Mucosa of gallbladder (tissue), 1 donor: Measurements from ENCODE around the gene MYBPHL. TPM values are rescaled to one million over a fixed set of nuclear protein-coding genes. Genes with fewer than 3 reads are reported as not detected.

Source experiments
- DNase-seq: peaks from one replicate; pipeline ENCODE4 v3.0.0-alpha.2; 2020; ENCODE audit warnings: low spot score
- total RNA-seq: library from RNA; stranded (reverse); gene quantifications from one replicate; pipeline ENCODE4 v1.2.1, GENCODE V29; 2021
- donor health status: DM: no; HTN: no; CAD: no.

The MYBPHL gene
- 0.20 TPM for total RNA-seq

GRCh38 chr1:109306832-109307273 is at the start of gene MYBPHL:
Gene MYBPHL (minus strand): TSS chr1:109307011. CDS start chr1:109306991, 20 bp downstream.
- no peak for DNase-seq

- no peak for DNase-seq
Observed at GRCh38 chr1:109356505-109356904, 49.7 kb upstream of the MYBPHL start.

GRCh38 chr1:109354929-109355328 is 48.1 kb upstream of the MYBPHL start:
- DNase-seq: no peak

- DNase-seq: no peak
Observed at GRCh38 chr1:109351457-109351856, 44.6 kb upstream of the MYBPHL start.

GRCh38 chr1:109350655-109351054 is 43.8 kb upstream of the MYBPHL start:
- no peak for DNase-seq

- DNase-seq: no peak
Observed at GRCh38 chr1:109350182-109350581, 43.4 kb upstream of the MYBPHL start.

- DNase-seq: no peak
Observed at GRCh38 chr1:109347511-109347910, 40.7 kb upstream of the MYBPHL start.

GRCh38 chr1:109341944-109342930 is 35.4 kb upstream of the MYBPHL start:
- no peak for DNase-seq

- no peak for DNase-seq
Observed at GRCh38 chr1:109338608-109339007, 31.8 kb upstream of the MYBPHL start.

GRCh38 chr1:109338091-109338490 is 31.3 kb upstream of the MYBPHL start:
- DNase-seq: no peak

GRCh38 chr1:109335091-109335490 is 28.3 kb upstream of the MYBPHL start:
- DNase-seq: no peak

- no peak for DNase-seq
Observed at GRCh38 chr1:109331113-109331512, 24.3 kb upstream of the MYBPHL start.

GRCh38 chr1:109327285-109327684 is 20.5 kb upstream of the MYBPHL start:
- DNase-seq: no peak

GRCh38 chr1:109322974-109323373 is 16.2 kb upstream of the MYBPHL start:
- no peak for DNase-seq

- DNase-seq: no peak
Observed at GRCh38 chr1:109319114-109319513, 12.3 kb upstream of the MYBPHL start.

- no peak for DNase-seq
Observed at GRCh38 chr1:109316506-109316905, 9.7 kb upstream of the MYBPHL start.

GRCh38 chr1:109315288-109315687 is 8.5 kb upstream of the MYBPHL start:
- no peak for DNase-seq

- DNase-seq: no peak
Observed at GRCh38 chr1:109314795-109315194, 8.0 kb upstream of the MYBPHL start.

GRCh38 chr1:109312978-109313775 is 6.4 kb upstream of the MYBPHL start:
- no peak for DNase-seq

GRCh38 chr1:109312246-109312645 is 5.4 kb upstream of the MYBPHL start:
- DNase-seq: no peak

GRCh38 chr1:109309347-109309746 is 2.5 kb upstream of the MYBPHL start:
- no peak for DNase-seq

- no peak for DNase-seq
Observed at GRCh38 chr1:109307274-109308021, 637 bp upstream of the MYBPHL start.
